ENCODE measurements around the gene FAM81B. TPM values are rescaled to one million over a fixed set of nuclear protein-coding genes. Genes with fewer than 3 reads are reported as not detected.
"Not testable (repeated sequence)": the region's sequence is repeated elsewhere in the genome, so short reads cannot be mapped to it uniquely, and the experiment has no call there.

The FAM81B gene
- total RNA-seq, 6 donors from 2014 or later, result 0.66 to 44.0 (median 3.2) TPM

DNA sequence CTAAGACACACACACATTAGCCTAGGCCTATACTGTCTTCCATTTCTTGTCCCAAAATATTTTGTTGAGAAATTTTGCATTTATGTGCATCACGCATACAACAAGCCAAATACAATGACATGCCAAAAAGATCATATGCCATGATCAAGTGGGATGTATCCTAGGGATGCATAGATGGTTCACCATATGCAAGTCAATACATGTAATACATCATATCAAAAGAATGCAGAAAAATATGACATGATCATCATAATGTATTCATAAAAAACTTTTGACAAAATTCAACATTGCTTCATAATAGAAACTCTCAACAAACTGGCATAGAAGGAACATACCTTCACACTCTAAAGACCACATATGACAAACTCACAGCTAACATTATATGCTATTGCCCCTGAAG, 5.8 kb upstream of the FAM81B start:
- Histone ChIP-seq H3K4me3 (no peak overlapping the region), H3K27me3 (no peaks in the 10 kb centered on the region), H3K36me3 (no peaks in the 10 kb centered on the region), H3K9me3 (no peaks in the 10 kb centered on the region), H3K27ac (no peak overlapping the region), H3K4me1 (no peaks in the 10 kb centered on the region)
- WGBS, 2 donors, result 97 to 100% methylated on average over 1 of the region's 1 CpG
- DNase-seq, result no peak
- TF ChIP-seq, protein P1, sequence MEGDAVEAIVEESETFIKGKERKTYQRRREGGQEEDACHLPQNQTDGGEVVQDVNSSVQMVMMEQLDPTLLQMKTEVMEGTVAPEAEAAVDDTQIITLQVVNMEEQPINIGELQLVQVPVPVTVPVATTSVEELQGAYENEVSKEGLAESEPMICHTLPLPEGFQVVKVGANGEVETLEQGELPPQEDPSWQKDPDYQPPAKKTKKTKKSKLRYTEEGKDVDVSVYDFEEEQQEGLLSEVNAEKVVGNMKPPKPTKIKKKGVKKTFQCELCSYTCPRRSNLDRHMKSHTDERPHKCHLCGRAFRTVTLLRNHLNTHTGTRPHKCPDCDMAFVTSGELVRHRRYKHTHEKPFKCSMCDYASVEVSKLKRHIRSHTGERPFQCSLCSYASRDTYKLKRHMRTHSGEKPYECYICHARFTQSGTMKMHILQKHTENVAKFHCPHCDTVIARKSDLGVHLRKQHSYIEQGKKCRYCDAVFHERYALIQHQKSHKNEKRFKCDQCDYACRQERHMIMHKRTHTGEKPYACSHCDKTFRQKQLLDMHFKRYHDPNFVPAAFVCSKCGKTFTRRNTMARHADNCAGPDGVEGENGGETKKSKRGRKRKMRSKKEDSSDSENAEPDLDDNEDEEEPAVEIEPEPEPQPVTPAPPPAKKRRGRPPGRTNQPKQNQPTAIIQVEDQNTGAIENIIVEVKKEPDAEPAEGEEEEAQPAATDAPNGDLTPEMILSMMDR (IDR thresholded peaks at IDR 0.05), result no peak
- TF ChIP-seq POLR2AphosphoS5 (IDR thresholded peaks at IDR 0.05), result no peak
- TF ChIP-seq POLR2A (IDR thresholded peaks at IDR 0.05), result no peak
- TF ChIP-seq EP300 (IDR thresholded peaks at IDR 0.05), result no peak
- ATAC-seq (ENCODE audit: low FRiP score in 2 of 2), result no peak

DNA sequence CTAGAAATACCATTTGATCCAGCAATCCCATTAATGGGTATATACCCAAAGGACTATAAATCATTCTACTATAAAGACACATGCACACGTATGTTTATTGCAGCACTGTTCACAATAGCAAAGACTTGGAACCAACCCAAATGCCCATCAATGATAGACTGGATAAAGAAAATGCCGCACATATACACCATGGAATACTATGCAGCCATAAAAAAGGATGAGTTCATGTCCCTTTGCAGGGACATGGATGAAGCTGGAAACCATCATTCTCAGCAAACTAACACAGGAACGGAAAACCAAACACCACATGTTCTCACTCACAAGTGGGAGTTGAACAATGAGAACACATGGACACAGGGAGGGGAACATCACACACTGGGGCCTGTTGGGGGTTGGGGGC, 799 bp downstream of the FAM81B start:
- ATAC-seq (ENCODE audit: low FRiP score in 2 of 2); H3K36me3 ChIP-seq; DNase-seq; H3K4me3 ChIP-seq; H3K27me3 ChIP-seq; H3K27ac ChIP-seq; H3K4me1 ChIP-seq; H3K9me3 ChIP-seq: not testable (repeated sequence)
- WGBS, 2 donors, result 84 to 88% methylated on average over 3 of the region's 3 CpGs

GRCh38 chr5:95392593-95393182, 1.5 kb downstream of the FAM81B start:
- no peak for DNase-seq
- no peak for TF ChIP-seq EP300 (IDR thresholded peaks at IDR 0.05)
- TF ChIP-seq, protein P1 (IDR thresholded peaks at IDR 0.05), result no peak
- no peak for TF ChIP-seq POLR2A (IDR thresholded peaks at IDR 0.05)
- TF ChIP-seq POLR2AphosphoS5 (IDR thresholded peaks at IDR 0.05), result no peak
- no peaks in the 10 kb centered on the region for H3K36me3 ChIP-seq
- H3K27me3 ChIP-seq, result no peaks in the 10 kb centered on the region
- no peak overlapping the region for H3K27ac ChIP-seq
- WGBS, 2 donors, result 0 to 4% methylated on average over 1 of the region's 1 CpG
- H3K4me3 ChIP-seq, result no peak overlapping the region
- H3K9me3 ChIP-seq, result no peaks in the 10 kb centered on the region
- peak in 1 of 2 donors; percentile 58 for ATAC-seq (ENCODE audit: low FRiP score in 2 of 2)
- H3K4me1 ChIP-seq, result no peaks in the 10 kb centered on the region

GRCh38 chr5:95393279-95393678, 2.1 kb downstream of the FAM81B start:
- Histone ChIP-seq H3K27ac (no peak overlapping the region), H3K4me3 (no peak overlapping the region), H3K9me3 (no peaks in the 10 kb centered on the region), H3K36me3 (no peaks in the 10 kb centered on the region), H3K27me3 (no peaks in the 10 kb centered on the region), H3K4me1 (no peaks in the 10 kb centered on the region)
- ATAC-seq (ENCODE audit: low FRiP score in 2 of 2), result no peak
- TF ChIP-seq POLR2AphosphoS5 (IDR thresholded peaks at IDR 0.05), result no peak
- no peak for TF ChIP-seq EP300 (IDR thresholded peaks at IDR 0.05)
- TF ChIP-seq POLR2A (IDR thresholded peaks at IDR 0.05), result no peak
- TF ChIP-seq, protein P1 (IDR thresholded peaks at IDR 0.05), result no peak
- no peak for DNase-seq
- WGBS, 2 donors, result 78 to 90% methylated on average over 1 of the region's 1 CpG

GRCh38 chr5:95398989-95399388, 7.8 kb downstream of the FAM81B start:
- Histone ChIP-seq H3K27me3 (no peaks in the 10 kb centered on the region), H3K4me1 (no peaks in the 10 kb centered on the region), H3K4me3 (no peak overlapping the region), H3K27ac (no peak overlapping the region), H3K36me3 (no peaks in the 10 kb centered on the region), H3K9me3 (no peaks in the 10 kb centered on the region)
- no peak for DNase-seq
- TF ChIP-seq, protein P1 (IDR thresholded peaks at IDR 0.05), result no peak
- TF ChIP-seq POLR2A (IDR thresholded peaks at IDR 0.05), result no peak
- no peak for TF ChIP-seq POLR2AphosphoS5 (IDR thresholded peaks at IDR 0.05)
- TF ChIP-seq EP300 (IDR thresholded peaks at IDR 0.05), result no peak
- ATAC-seq (ENCODE audit: low FRiP score in 2 of 2), result no peak
- WGBS, 2 donors, result 86 to 93% methylated on average over 1 of the region's 1 CpG
